SHP77 (cell line): ENCODE results near the gene BMPR1A.

Experiments used
- DNase-seq, 2 experiments: peaks; one replicate each; lab custom pipeline; 2025; lab: John Stamatoyannopoulos, UW

The BMPR1A gene

DNA sequence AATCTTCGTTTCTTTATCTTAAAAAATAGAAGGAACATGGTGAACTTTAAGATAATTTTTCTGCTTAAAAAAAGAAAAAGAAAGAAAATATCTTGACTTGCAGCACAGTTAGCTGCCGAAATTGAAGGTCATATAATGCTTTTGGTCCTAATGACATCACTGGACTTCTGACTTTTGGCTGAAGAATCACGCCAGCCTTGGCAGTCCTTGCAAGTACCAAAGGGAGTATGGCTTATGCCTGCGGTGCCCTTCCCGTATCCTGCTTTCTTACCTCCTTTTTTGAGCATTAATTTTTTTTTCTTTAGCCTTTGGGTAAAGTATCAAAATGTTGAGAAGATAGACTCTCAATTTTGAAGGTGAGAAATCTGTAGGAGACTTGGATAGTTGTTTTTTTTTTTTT, 7.0 kb downstream of the BMPR1A start:
- DNase-seq: no peak

DNA sequence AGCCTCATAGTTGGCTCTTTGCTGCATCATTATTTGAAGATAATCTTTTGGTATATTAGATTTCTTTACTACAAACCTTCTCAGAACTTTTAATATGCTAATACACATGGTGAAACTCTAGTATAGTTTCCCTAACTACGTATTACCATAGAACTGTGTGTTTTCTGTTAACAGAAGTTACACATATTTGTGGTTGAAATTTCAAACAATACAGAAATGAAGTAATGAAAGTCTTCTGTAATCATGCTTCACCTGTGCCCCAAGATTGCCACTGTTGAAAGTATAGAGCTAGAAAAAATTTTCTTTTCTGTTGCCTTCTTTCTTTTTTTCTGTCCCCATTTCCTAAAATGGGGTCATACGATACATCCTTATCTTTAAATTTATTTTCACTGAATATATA, 9.1 kb downstream of the BMPR1A start:
- DNase-seq: no peak

DNA sequence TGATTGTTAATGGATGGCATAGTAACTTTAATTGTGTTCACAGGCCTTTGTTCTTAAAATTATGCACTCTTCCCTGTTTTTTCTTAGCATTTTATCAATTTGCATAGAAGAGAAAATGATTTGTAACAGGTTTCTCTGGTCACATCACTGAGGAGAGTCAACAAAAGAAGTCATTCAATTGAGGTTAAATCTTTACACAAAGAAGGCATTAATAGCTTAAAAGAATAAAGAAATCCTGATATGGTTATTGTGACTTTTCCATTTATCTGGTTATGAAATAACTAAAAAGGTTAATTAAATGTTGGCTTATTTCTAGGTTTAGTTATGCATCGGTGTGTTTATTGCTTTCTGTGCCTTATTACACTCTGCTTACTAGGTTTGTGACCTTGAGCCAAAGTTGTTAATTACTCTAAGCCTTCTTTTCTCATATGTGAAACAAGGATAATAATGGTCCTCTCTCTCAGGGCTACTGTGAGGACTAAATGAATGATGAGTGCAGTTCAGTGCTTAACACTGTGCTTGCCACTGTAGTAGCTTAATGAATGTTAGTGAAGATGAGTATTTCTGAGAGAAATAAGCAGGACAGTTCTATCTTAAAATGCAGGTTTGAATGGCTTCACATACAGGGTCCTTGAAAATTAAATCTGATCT, 12.1 kb downstream of the BMPR1A start:
- no peak for DNase-seq

DNA sequence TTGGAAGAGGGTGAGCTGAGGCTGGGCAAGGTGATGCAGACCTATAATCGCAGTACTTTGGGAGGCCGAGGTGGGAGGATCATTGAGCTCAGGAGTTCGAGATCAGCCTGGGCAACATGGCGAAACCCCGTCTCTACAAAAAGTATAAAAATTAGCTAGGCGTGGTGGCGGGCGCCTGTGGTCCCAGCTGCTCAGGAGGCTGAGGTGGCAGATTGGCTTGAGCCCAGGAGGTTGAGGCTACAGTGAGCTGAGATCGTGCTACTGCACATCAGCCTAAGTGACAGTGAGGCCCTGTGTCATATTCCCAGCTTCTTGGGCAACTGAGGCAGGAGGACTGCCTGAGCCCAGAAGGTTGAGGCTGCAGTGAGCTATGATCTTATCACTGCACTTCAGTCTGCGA, 13.6 kb downstream of the BMPR1A start:
- DNase-seq: no peak

DNA sequence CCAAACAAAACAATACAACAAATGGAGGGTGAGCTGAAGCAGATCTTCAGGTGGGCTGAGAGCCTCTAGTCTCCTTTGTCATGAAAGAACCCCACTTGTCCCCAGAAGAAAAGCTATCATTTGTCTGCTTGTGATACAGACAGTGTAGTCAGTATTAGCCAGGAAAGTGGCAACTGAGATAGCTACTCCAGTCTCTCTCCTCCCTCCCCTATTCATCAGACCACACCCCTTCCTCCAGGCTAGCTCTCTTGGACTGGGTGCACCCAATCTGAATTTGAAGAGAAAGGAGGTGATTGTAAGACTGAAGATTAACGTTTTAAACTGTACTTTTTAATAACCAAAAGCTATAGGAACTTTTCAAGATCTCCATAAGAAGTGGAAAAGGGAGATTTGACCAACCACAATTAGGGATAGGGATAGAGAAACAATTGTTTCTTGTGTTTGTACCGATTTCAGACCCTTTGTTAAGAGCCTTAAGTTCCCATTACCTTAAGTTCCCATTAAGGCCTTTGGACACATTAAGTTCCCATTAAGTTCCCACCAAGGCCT, 14.1 kb downstream of the BMPR1A start:
- DNase-seq: no peak

DNA sequence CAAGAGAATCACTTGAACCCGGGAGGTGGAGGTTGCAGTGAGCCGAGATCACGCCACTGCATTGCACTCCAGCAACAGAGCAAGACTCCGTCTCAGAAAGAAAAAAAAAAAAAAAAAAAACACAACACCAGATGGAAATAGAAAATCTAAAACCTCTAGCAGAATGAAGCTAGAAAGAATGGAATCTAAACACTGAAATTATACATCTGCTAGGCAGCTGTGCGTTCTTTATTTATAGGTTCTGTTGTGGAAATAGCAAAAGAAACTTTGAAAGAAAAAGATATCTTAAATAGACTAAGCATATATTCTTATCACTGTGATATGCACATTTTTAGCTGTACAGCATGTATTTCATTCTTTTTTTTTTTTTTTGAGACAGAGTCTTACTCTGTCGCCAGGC, 17.1 kb downstream of the BMPR1A start:
- no peak for DNase-seq

DNA sequence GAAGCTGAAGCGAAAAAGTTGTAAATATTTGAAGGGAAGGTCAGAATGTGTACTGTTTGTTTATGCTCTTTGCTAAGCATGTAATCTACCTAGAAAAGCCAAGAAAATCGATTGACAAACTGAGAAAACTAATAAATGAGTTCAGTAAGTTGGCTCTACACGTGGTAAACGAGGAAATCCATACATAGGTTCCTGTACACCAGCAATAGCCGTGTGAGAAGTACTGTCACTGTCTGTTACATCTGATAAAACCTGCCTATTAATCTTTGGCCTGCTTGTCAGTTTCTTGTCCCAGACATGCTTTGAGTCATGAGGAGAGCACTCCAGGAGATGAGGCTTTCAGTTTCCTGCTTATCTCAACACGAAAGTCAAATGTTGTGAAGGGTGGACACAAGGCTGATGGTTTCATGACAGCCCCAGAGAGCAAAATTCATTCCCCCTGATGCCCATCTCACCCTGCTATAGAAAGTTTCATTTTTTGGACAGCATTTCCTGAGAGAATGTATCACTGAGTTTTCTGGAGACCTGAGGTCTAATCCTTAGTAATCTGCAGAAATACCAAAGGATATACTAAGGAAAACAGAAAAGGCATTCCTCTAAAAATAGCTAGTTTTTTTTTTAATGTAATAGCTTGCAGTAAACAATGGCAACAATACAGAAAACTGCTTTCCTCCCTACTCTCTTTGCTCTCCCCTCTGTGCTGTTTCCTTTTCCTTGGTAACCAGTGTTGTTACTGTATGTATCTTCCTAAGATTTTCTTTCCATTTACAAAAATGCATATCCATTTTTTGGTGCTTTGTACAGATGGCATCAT, 18.8 kb downstream of the BMPR1A start:
- DNase-seq: no peak

DNA sequence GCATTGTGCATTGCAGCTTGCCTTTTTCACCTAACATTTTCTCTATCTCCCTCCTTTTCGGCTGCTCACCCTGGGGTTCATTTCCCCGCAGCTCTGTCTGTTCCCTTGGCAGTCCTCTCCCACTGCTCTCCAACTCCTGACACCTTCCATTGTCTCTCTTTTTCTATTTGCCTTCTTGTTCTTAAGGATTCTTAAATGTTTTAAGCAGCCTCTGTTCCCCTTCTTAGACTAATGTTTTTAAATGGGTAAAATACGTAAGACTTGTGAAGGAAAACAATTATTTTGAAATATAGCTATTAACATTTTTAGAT, 19.4 kb downstream of the BMPR1A start:
- DNase-seq: no peak

DNA sequence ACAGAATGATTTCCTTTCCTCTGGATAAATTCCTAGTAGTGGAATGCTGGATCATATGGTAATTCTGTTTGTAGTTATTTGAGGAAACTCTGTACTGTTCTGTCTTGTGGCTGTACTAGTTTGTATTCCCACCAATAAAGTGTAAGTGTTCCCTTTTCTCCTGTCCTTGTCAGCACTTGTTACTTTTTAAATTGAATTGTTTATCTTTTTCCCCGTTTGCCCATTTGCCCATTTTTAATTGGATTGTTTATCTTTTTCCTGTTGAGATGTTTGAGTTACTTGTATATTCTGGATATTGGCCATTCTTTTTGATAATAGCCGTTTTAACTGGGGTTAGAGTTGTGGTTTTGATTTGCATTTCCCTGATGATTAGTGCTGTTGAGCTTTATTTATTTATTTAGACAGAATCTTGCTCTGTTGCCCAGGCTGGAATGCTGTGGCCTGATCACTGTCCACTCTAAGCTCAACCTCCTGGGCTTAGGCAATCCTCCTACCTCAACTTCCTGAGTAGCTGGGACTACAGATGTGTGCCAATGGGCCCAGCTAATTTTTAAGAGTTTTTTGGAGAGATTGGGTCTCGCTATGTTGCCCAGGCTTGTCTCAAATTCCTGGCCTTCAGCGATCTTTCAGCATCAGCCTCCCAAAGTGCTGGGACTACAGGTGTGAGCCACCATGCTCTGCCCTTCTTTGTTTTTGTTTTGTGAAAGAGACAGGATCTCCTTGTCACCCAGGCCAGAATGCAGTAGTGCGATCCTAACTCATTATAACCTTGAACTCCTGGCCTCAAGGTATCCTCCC, 23.0 kb downstream of the BMPR1A start:
- no peak for DNase-seq

DNA sequence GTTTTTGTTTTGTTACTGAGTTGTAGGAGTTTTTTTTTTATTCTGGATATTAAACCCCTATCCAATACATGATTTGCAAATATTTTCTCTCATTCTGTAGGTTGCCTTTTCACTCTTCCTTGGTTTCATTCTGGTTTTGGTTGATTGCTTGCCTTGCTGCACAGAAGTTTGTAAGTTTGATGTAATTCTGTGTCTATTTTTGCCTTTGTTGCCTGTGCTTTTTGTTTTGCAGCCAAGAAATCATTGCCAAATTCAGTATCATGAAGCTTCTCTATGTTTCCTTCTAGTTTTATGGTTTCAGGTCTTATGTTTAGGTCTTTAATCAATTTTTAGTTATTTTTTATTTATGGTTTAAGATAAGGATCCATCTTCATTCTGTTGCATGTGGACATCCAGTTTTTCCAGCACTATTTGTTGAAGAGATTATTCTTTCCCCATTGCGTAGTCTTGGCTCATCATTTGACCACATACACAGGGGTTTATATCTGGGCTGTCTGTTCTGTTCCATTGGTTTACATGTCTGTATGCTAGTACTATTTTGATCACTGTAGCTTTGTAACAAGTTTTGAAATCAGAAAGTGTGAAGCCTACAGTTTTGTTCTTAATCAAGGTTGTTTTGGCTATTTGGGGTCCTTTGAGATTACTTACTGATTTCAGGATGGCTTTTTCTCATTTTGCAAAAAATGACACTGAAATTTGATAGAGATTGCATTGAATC, 26.4 kb downstream of the BMPR1A start:
- no peak for DNase-seq

DNA sequence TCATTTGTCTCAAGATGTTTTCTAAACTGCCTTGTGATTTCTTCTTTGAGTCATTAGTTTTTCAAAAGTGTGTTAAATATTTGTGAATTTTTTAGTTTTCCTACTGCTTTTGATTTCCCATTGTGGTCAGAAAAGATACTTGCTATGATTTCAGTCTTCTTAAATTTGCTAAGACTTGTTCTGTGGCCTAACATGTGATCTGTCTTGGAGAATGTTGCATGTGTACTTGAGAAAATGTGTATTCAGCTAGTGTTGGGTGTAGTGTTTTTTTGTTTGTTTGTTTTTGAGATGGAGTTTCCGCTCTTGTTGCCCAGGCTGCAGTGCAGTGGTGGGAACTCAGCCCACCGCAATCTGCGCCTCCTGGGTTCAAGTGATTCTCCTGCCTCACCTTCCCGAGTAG, 28.6 kb downstream of the BMPR1A start:
- DNase-seq: no peak

DNA sequence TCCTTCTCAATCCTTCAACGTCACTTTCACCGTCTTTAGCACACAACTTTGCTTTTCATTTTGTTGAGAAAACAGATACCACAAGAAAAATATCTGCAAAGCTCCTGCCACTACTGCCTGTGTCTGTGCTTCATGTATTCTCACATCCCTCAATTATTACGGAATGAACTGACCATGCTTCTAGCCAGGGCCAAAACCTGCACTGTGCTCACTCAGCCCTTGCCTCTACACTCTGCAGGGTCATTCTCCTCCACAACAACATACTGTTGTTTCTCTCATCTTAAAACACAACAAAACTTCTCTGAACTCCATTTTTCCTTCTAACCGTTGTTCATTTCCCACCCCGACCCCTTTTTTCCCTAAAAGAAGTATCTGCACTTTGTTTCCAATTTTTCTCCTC, 29.5 kb downstream of the BMPR1A start:
- no peak for DNase-seq

DNA sequence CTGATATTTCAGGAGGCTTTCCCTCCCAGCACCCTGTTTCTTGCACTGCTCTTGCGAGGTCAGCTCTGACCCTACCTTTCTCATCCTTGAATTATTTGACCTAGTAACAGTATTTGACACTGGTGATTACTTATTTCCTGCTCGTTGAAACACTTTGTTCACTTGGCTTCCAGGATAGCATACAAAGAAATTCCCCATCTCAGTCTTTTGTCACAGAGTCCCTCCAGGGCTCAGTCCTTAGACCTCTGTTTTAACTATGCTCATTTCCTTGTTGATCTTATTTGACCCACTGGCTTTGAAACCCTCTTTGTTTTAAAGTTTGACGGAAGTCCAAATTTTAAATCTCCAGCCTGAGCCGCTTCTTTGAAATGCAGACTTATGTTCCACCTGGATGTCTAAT, 29.9 kb downstream of the BMPR1A start:
- DNase-seq: no peak

DNA sequence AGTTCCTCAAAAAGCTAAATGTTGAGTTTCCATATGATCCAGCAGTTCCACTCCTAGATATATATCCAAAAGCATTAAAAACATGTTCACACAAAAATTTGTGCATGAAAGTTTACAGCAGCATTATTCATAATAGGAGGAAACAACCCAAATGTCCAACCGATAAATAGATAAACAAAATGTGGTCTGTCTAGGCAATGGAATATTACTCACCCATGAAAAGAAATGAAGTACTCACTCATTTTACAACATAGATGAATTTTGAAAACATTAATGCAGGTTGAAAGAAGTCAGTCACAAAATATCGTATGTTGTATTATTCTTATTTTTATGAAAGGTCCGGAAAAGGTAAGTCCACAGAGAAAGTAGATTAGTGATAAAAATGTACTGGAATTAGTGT, 34.0 kb downstream of the BMPR1A start:
- no peak for DNase-seq

DNA sequence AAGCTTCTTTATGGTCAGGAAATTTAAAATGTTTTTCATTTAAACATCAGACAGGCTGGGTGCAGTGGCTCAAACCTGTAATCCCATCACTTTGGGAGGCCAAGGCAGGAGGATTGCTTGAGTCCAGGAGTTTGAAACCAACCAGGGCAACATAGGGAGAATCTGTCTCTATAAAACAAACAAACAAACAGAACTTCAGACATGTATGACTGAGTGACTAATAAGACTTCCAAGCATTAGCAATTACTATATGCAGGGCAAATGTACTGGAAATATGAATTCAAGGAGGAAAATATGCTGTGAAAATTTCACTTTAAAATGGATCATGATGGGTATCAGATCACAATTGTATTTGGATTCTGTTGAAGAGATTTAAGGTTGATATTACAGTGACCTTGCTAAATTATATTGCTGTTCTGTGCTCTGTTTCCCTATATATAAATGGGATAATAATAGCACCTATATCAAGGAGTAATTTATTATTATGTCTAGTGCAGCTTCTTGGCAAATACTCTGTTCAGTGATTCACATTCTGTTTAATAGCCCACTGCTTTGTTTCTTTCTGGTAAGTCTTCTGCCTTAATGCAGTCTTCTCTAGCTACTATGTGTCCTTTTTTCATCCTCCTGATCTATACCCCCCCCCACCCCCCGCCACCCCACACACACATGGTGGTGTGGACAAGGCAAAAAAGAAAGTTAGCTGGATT, 36.2 kb downstream of the BMPR1A start:
- no peak for DNase-seq

DNA sequence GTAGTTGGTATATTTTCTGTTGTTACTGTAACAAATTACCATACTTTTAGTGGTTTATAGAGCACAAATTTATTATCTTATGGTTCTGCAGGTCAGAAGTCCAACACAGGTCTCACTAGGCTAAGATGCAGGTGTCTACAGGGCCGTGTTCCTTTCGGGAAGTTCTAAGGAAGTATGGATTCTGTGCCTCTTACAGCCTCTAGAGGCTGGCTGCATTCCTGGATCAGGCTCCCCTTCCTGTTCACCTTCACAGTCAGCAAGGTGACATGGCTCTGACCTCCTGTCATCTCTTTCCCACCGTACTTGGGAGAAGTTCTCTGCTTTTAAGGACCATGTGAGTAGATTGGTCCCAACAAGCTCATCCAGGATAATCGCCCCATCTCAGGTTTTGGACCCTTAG, 37.3 kb downstream of the BMPR1A start:
- DNase-seq: no peak

DNA sequence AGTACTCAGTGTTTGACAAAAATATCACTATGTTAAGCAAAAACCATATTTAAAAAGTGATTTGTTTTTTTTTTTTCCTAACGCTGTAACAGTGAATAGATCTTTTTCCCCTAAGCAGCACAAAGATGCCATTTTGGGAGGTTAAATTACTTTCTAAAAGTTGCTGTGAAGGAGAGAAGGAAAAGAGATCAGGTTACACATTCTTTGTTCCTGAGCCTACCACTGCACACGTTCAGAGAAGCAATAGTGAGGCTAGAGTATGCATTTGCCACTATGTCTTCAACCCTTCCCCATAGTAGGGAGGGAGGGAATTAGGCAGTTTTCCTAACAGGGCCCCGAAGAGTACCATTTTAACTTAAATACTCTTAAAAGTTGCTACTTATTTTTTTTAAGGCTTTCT, 38.9 kb downstream of the BMPR1A start:
- no peak for DNase-seq

DNA sequence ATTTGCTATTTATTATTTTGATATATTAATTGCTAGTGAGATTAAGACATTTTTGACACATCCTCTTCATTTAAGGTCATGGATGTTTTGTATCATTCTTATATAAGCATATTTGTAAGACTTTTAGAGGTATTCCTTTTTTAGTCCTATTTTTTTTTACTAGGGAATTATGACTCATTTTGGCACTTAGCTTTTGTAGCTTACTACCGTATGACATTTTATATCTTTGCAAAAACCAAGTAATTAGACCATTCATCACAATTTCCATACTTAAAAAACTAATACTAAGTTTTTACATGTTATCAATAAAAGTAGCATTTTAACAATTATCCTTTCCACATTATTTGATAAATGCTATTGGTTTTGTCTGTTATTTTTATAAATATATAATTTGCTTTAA, 41.6 kb downstream of the BMPR1A start:
- DNase-seq: no peak

DNA sequence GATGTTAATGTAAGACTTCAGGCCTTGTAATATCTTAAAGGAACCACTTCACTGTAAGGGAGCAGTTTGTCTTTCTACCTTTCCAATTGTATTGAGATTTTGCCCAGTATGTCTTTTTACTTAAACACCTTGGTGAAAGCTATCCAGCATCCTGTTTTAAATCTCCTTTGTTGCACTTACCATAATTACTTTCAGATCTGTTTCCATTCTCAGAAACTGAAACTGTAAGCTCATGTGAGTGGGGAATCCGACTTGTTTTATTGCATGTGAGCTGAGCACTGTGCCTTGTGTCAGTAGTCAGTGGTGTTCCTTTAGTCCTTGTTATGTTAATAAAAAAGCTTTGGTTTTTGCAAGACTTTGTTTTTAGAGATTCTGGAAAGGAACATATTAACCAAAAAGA, 42.2 kb downstream of the BMPR1A start:
- DNase-seq: no peak

DNA sequence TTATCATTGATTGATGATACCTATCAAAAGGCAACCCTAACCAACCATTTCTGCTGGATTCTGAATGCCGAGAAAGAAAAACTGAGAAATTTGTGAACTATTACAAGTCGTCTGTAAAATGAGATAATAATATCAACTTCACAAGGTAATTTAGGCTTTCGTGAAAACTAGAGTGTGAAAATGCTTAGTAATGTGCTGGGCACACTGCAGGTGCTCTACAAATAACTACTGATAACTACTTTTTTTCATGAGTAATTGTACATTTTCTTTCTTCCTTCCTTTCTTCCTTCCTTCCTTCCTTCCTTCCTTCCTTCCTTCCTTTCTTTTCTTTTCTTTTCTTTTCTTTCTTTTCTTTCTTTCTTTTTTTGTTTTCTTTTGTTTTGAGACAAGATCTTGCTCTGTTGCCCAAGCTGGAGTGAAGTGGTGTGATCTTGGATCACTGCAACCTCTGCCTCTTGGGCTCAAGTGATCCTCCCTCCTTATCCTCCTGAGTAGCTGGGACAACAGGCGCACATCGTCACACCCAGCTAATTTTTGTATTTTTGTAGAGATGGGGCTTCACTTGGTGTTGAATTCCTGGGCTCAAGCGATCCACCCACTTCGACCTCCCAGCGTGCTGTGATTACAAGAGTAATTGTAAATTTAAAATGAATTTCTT, 42.9 kb downstream of the BMPR1A start:
- no peak for DNase-seq

DNA sequence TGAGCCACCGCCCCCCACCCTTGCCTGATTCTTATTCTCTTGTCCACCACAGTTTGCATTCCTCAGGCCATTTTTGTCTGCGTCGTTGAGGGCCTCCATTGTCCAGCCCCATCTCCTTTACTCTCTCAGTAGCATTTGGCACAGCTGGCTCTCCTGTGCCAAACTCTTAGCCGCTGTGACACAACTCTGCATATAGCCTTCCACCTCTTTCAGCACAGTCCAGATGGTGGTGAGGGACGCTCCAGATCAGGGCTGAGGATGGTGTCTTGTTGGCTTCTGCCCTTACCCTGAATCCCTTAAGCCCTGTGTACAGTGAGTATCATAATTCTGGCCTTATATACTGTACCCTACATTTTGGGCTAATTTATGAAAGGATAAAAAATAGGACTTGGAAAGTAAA, 45.6 kb downstream of the BMPR1A start:
- no peak for DNase-seq
